ENCODE results near the gene ACTR2.

GRCh38 chr2:65186872-65187851 is 40.5 kb upstream of the ACTR2 start:
- peak; percentile 92 for TF ChIP-seq CTCF (IDR thresholded peaks at IDR 0.05)
- TF ChIP-seq ZFX (IDR thresholded peaks at IDR 0.05; ENCODE audit: borderline replicate concordance): no peak
